Neural cell (in vitro differentiated cells): ENCODE results near the gene SKOR1. TPM values are rescaled to one million over a fixed set of nuclear protein-coding genes. Genes with fewer than 3 reads are reported as not detected.

Experiments used
- H2AFZ ChIP-seq: fragments of 200-600, 300-800 bp; sonication (generic), shearing (Covaris generic); 2 replicates; pipeline ENCODE4 v1.6.0; 2014; ENCODE audit warnings: low read depth, mild to moderate bottlenecking, antibody characterized with exemption, low read length, moderate library complexity
- H3F3A ChIP-seq: fragments of 200-600 bp; shearing (Covaris generic); 2 replicates; pipeline ENCODE4 v1.6.1; 2016; ENCODE audit warnings: mild to moderate bottlenecking, moderate library complexity, mixed read lengths, antibody characterized with exemption, low read length; ENCODE audit not compliant: insufficient read depth, poor library complexity, severe bottlenecking
- H3K27ac ChIP-seq: fragments of 200-600, 300-800 bp; sonication (generic), shearing (Covaris generic); 2 replicates; pipeline ENCODE4 v1.5.1; 2014; ENCODE audit warnings: mild to moderate bottlenecking, low read length, moderate library complexity
- H3K27me3 ChIP-seq: fragments of 300-800, 200-600 bp; sonication (generic), shearing (Covaris generic); 2 replicates; pipeline ENCODE4 v1.6.0; 2014; ENCODE audit warnings: mild to moderate bottlenecking, low read depth, low read length, moderate library complexity; ENCODE audit not compliant: insufficient read depth
- H3K36me3 ChIP-seq: fragments of 300-800, 200-600 bp; sonication (generic), shearing (Covaris generic); 2 replicates; pipeline ENCODE4 v1.5.1; 2014; ENCODE audit warnings: mild to moderate bottlenecking, antibody characterized with exemption, low read length, moderate library complexity; ENCODE audit not compliant: insufficient read depth
- H3K4me2 ChIP-seq: fragments of 300-800, 200-600 bp; sonication (generic), shearing (Covaris generic); 2 replicates; pipeline ENCODE4 v1.6.0; 2014; ENCODE audit warnings: mild to moderate bottlenecking, low read length
- H3K4me3 ChIP-seq: fragments of 300-800, 200-600 bp; sonication (generic), shearing (Covaris generic); 2 replicates; pipeline ENCODE4 v1.5.1; 2014; ENCODE audit warnings: mild to moderate bottlenecking, low read length, moderate library complexity
- H3K79me2 ChIP-seq: fragments of 200-600 bp; shearing (Covaris generic); replicated peaks from 2 replicates; pipeline ENCODE4 v1.6.0; 2014; ENCODE audit warnings: mild to moderate bottlenecking, low read length, moderate library complexity; ENCODE audit not compliant: insufficient read depth
- H3K9ac ChIP-seq: fragments of 300-800, 200-600 bp; sonication (generic), shearing (Covaris generic); 2 replicates; pipeline ENCODE4 v1.6.1; 2016; ENCODE audit warnings: mild to moderate bottlenecking, low read length, mixed read lengths
- H3K9me2 ChIP-seq: fragments of 200-600 bp; shearing (Covaris generic); 2 replicates; pipeline ENCODE4 v1.6.1; 2016; ENCODE audit warnings: mild to moderate bottlenecking, low read length, mixed read lengths; ENCODE audit not compliant: insufficient read depth
- H3K9me3 ChIP-seq: fragments of 200-600, 300-800 bp; sonication (generic), shearing (Covaris generic); 2 replicates; pipeline ENCODE4 v1.6.1; 2016; ENCODE audit warnings: mild to moderate bottlenecking, mixed run types, low read length, moderate library complexity, mixed read lengths
- H4K20me1 ChIP-seq: fragments of 200-600 bp; shearing (Covaris generic); 2 replicates; pipeline ENCODE4 v1.6.1; 2016; ENCODE audit warnings: mild to moderate bottlenecking, mixed run types; ENCODE audit not compliant: insufficient read depth
- EP300 ChIP-seq: fragments of 450-650 bp; conservative IDR thresholded peaks from 2 replicates; pipeline ENCODE4 v1.6.1; 2014; ENCODE audit warnings: antibody characterized with exemption, mild to moderate bottlenecking, moderate library complexity; ENCODE audit not compliant: poor library complexity, severe bottlenecking
- EZH2 ChIP-seq: fragments of 200-600, 300-800 bp; shearing (Covaris generic), sonication (generic); IDR thresholded peaks from 2 replicates; pipeline ENCODE4 v1.6.1; 2014; ENCODE audit warnings: antibody characterized with exemption, low read length, borderline replicate concordance, mild to moderate bottlenecking; ENCODE audit not compliant: insufficient read depth, poor library complexity, severe bottlenecking
- MXI1 ChIP-seq: fragments of 450-650 bp; conservative IDR thresholded peaks from 2 replicates; pipeline ENCODE4 v1.6.1; 2014; ENCODE audit warnings: antibody characterized with exemption, mild to moderate bottlenecking; ENCODE audit not compliant: poor library complexity, severe bottlenecking
- POLR2AphosphoS5 ChIP-seq: IDR thresholded peaks from 2 replicates; pipeline ENCODE4 v1.6.1; 2012
- RAD21 ChIP-seq: fragments of 450-650 bp; conservative IDR thresholded peaks from 2 replicates; pipeline ENCODE4 v1.6.1; 2014; ENCODE audit warnings: antibody characterized with exemption, mild to moderate bottlenecking, moderate library complexity
- SMC3 ChIP-seq: fragments of 450-650 bp; conservative IDR thresholded peaks from 2 replicates; pipeline ENCODE4 v1.6.1; 2014; ENCODE audit warnings: antibody characterized with exemption, mild to moderate bottlenecking, moderate library complexity; ENCODE audit not compliant: poor library complexity
- TAF1 ChIP-seq: IDR thresholded peaks from 2 replicates; pipeline ENCODE4 v1.6.1; 2012; ENCODE audit warnings: low read depth
- polyA plus RNA-seq: library from polyadenylated mRNA; depleted of rRNA; stranded (reverse); fragments of >200 nt; gene quantifications from 2 replicates; pipeline ENCODE4 v1.2.3, GENCODE V29; 2014
- TF ChIP-seq, protein P1 (sequence below): fragments of 450-650 bp; IDR thresholded peaks from 2 replicates; pipeline ENCODE4 v1.5.1; 2014; ENCODE audit warnings: antibody characterized with exemption, mild to moderate bottlenecking, moderate library complexity; ENCODE audit not compliant: poor library complexity, severe bottlenecking
- TF ChIP-seq, protein P2 (sequence below): IDR thresholded peaks from 2 replicates; pipeline ENCODE4 v1.6.1; 2012; ENCODE audit warnings: borderline replicate concordance

SKOR1 gene
- polyA plus RNA-seq, 1 donor from 2014 or later: 0.81 TPM

DNA sequence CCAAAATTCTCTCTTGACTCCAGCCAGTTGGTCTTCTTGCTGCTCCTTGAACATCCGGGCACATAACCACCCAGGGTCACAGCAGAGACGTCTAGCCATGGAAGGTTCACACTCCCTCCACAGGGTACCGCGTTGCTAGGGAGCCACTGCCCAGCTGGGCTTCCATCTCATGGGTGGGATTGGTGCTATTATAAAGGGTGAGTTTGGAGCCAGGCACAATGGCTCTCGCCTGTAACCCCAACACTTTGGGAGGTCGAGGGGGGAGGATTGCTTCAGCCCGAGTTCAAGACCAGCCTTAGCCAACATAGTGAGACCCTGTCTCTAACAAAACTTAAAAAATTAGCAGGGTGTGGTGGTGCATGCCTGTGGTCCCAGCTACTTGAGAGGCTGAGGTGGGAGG, 17.5 kb upstream of the SKOR1 start:
- TF ChIP-seq SMC3 (no peak), EP300 (no peak), MXI1 (no peak)

DNA sequence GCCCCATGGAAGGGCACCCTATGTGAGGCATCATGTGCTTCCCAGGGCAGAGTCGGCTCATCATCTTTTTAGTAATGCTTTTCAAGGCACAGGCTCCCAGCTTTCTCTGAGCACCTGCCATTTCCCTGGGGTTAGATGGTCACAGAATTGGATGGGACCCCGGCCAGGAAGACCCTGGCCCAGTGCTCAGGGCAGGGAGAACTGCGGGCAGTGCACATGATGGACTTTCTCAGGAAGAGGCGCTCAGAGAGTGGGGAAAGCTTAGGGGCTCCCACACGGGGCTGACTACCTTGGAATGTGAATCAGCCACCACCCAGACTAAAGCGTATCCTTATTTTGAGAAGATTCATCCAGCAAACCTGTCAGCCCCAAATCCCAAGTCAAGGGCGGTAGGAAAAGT, 16.5 kb upstream of the SKOR1 start:
- Histone ChIP-seq H3K79me2 (no peaks in the 10 kb centered on the region), H3K9me2 (no peaks in the 10 kb centered on the region), H3K4me3 (no peak overlapping the region), H3K27ac (no peak overlapping the region), H3K4me2 (no peak overlapping the region), H4K20me1 (no peaks in the 10 kb centered on the region), H3K9ac (no peak overlapping the region), H3F3A (no peaks in the 10 kb centered on the region), H3K36me3 (no peaks in the 10 kb centered on the region), H2AFZ (no peak overlapping the region), H3K27me3 (no peaks in the 10 kb centered on the region), H3K9me3 (no peaks in the 10 kb centered on the region)
- no peak for TF ChIP-seq TAF1
- no peak for TF ChIP-seq POLR2AphosphoS5
- no peak for TF ChIP-seq MXI1
- TF ChIP-seq, protein P1, sequence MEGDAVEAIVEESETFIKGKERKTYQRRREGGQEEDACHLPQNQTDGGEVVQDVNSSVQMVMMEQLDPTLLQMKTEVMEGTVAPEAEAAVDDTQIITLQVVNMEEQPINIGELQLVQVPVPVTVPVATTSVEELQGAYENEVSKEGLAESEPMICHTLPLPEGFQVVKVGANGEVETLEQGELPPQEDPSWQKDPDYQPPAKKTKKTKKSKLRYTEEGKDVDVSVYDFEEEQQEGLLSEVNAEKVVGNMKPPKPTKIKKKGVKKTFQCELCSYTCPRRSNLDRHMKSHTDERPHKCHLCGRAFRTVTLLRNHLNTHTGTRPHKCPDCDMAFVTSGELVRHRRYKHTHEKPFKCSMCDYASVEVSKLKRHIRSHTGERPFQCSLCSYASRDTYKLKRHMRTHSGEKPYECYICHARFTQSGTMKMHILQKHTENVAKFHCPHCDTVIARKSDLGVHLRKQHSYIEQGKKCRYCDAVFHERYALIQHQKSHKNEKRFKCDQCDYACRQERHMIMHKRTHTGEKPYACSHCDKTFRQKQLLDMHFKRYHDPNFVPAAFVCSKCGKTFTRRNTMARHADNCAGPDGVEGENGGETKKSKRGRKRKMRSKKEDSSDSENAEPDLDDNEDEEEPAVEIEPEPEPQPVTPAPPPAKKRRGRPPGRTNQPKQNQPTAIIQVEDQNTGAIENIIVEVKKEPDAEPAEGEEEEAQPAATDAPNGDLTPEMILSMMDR: no peak
- TF ChIP-seq EP300: no peak
- TF ChIP-seq EZH2: no peak
- TF ChIP-seq, protein P2, sequence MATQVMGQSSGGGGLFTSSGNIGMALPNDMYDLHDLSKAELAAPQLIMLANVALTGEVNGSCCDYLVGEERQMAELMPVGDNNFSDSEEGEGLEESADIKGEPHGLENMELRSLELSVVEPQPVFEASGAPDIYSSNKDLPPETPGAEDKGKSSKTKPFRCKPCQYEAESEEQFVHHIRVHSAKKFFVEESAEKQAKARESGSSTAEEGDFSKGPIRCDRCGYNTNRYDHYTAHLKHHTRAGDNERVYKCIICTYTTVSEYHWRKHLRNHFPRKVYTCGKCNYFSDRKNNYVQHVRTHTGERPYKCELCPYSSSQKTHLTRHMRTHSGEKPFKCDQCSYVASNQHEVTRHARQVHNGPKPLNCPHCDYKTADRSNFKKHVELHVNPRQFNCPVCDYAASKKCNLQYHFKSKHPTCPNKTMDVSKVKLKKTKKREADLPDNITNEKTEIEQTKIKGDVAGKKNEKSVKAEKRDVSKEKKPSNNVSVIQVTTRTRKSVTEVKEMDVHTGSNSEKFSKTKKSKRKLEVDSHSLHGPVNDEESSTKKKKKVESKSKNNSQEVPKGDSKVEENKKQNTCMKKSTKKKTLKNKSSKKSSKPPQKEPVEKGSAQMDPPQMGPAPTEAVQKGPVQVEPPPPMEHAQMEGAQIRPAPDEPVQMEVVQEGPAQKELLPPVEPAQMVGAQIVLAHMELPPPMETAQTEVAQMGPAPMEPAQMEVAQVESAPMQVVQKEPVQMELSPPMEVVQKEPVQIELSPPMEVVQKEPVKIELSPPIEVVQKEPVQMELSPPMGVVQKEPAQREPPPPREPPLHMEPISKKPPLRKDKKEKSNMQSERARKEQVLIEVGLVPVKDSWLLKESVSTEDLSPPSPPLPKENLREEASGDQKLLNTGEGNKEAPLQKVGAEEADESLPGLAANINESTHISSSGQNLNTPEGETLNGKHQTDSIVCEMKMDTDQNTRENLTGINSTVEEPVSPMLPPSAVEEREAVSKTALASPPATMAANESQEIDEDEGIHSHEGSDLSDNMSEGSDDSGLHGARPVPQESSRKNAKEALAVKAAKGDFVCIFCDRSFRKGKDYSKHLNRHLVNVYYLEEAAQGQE: no peak
- TF ChIP-seq SMC3: no peak
- TF ChIP-seq RAD21: no peak

More for the DNA sequence above, 17.5 kb upstream of the SKOR1 start:
- no peaks in the 10 kb centered on the region for H3K36me3 ChIP-seq
- no peaks in the 10 kb centered on the region for H3K27me3 ChIP-seq
- no peak overlapping the region for H3K27ac ChIP-seq
- no peak overlapping the region for H3K4me3 ChIP-seq
- H3K9me3 ChIP-seq: no peaks in the 10 kb centered on the region
- no peak overlapping the region for H2AFZ ChIP-seq
- no peaks in the 10 kb centered on the region for H3F3A ChIP-seq
- H4K20me1 ChIP-seq: no peaks in the 10 kb centered on the region
- H3K4me2 ChIP-seq: no peak overlapping the region
- H3K9me2 ChIP-seq: no peaks in the 10 kb centered on the region
- H3K9ac ChIP-seq: no peak overlapping the region
- no peaks in the 10 kb centered on the region for H3K79me2 ChIP-seq

DNA sequence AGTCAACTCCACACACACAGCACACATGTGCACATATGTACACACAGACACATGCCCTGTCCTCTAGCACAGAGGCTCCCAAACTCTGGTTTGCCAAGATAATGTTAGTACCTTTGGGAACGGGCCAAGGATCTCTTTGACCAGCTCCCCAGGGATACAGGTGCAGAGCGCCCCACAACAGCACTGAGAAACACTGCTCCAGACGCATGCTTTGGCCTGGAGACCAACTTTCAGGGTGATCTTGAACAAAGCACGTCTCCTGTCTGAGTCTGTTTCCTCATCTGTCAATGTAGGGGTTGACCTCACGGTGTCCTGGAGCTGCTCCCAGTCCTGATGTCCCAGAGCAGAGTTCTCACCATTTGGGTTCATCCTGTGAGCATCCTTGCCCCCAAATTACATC, 15.9 kb upstream of the SKOR1 start:
- H3K9ac ChIP-seq: no peak overlapping the region
- H3K4me2 ChIP-seq: no peak overlapping the region
- no peak overlapping the region for H3K27ac ChIP-seq
- TF ChIP-seq, protein P2: no peak
- TF ChIP-seq EZH2: no peak
- no peak for TF ChIP-seq POLR2AphosphoS5
- no peak for TF ChIP-seq RAD21
- TF ChIP-seq MXI1: no peak
- TF ChIP-seq TAF1: no peak
- TF ChIP-seq, protein P1: no peak
- no peak for TF ChIP-seq SMC3
- no peak for TF ChIP-seq EP300
- no peaks in the 10 kb centered on the region for H3F3A ChIP-seq
- no peaks in the 10 kb centered on the region for H3K36me3 ChIP-seq
- H3K4me3 ChIP-seq: no peak overlapping the region
- no peaks in the 10 kb centered on the region for H3K27me3 ChIP-seq
- no peaks in the 10 kb centered on the region for H4K20me1 ChIP-seq
- no peaks in the 10 kb centered on the region for H3K9me3 ChIP-seq
- no peaks in the 10 kb centered on the region for H3K9me2 ChIP-seq
- H2AFZ ChIP-seq: no peak overlapping the region
- H3K79me2 ChIP-seq: no peaks in the 10 kb centered on the region
